Immature natural killer cell (primary cell): ENCODE results near the gene ATOSA. TPM values are rescaled to one million over a fixed set of nuclear protein-coding genes. Genes with fewer than 3 reads are reported as not detected.

Source experiments
- polyA plus RNA-seq, 3 donors: library from polyadenylated mRNA; unstranded; fragments of 300-500 nt; fragmentation: Illumina TruSeq; gene quantifications; one replicate each; pipeline ENCODE4 v1.2.3, GENCODE V29; 2021

ATOSA gene
- polyA plus RNA-seq, 3 donors from 2014 or later: 7.6 to 15.7 (median 9.3) TPM

Other genes starting within 250 kb of the ATOSA start
- 10 to 100 TPM in 1 of 3 donors, 1 to 10 TPM in 2; 2.0 to 10.9 (median 5.9) TPM for gene MYO5A, start 150.5 kb downstream of the ATOSA start, polyA plus RNA-seq
- gene ARPP19, start 110.4 kb downstream of the ATOSA start, polyA plus RNA-seq: 10 to 100 TPM; 62.9 to 88.5 (median 71.2) TPM
- not detected for gene ONECUT1, start 110.9 kb upstream of the ATOSA start, polyA plus RNA-seq